Anterior cingulate cortex (tissue), 58 donors: ENCODE measurements around the gene TRIM39.

Experiments used
- DNase-seq, 58 donors: peaks; one replicate each; lab custom pipeline; 2025; lab: John Stamatoyannopoulos, UW

Gene TRIM39

GRCh38 chr6:30325873-30326525 is 728 bp upstream of the TRIM39 start:
- peak in 44 of 58 donors; percentile 19 to 93 (median 81) for DNase-seq

GRCh38 chr6:30327232-30327746 is 562 bp downstream of the TRIM39 start:
- DNase-seq = no peak

- DNase-seq = no peak
Measured at GRCh38 chr6:30328397-30328796, 1.7 kb downstream of the TRIM39 start.

- DNase-seq = no peak
Measured at GRCh38 chr6:30329331-30329730, 2.6 kb downstream of the TRIM39 start.

GRCh38 chr6:30331981-30332380 is 5.3 kb downstream of the TRIM39 start:
- DNase-seq = no peak

GRCh38 chr6:30334075-30334783 is 7.5 kb downstream of the TRIM39 start:
- no peak for DNase-seq

- DNase-seq = no peak
Measured at GRCh38 chr6:30340589-30341054, 13.9 kb downstream of the TRIM39 start.

GRCh38 chr6:30341218-30341617 is 14.5 kb downstream of the TRIM39 start:
- DNase-seq = no peak

GRCh38 chr6:30341728-30342127 is 15.0 kb downstream of the TRIM39 start:
- no peak for DNase-seq

GRCh38 chr6:30344191-30344867 is 17.6 kb downstream of the TRIM39 start:
- peak in 1 of 58 donors; percentile 26 for DNase-seq

- DNase-seq = peak; percentile 18 to 91 (median 81)
Measured at GRCh38 chr6:30344868-30345671, 18.3 kb downstream of the TRIM39 start, which contains the start of gene RPP21. Gene RPP21 (plus strand): TSS chr6:30345156. CDS start chr6:30345172, 16 bp downstream.

- DNase-seq = no peak
Measured at GRCh38 chr6:30345852-30346251, 19.1 kb downstream of the TRIM39 start.

GRCh38 chr6:30348957-30349356 is 22.2 kb downstream of the TRIM39 start:
- DNase-seq = no peak

- no peak for DNase-seq
Measured at GRCh38 chr6:30349421-30350177, 22.9 kb downstream of the TRIM39 start.

- DNase-seq = no peak
Measured at GRCh38 chr6:30350524-30350923, 23.8 kb downstream of the TRIM39 start.

GRCh38 chr6:30352550-30352949 is 25.8 kb downstream of the TRIM39 start:
- no peak for DNase-seq

GRCh38 chr6:30355281-30355680 is 28.6 kb downstream of the TRIM39 start:
- no peak for DNase-seq

- no peak for DNase-seq
Measured at GRCh38 chr6:30356536-30356935, 29.8 kb downstream of the TRIM39 start.
